ENCODE results near the gene TENM3. TPM values are rescaled to one million over a fixed set of nuclear protein-coding genes. Genes with fewer than 3 reads are reported as not detected.
"Not testable (repeated sequence)": the region's sequence is repeated elsewhere in the genome, so short reads cannot be mapped to it uniquely, and the experiment has no call there.

TENM3 gene
- total and polyA plus RNA-seq, 5 donors from 2014 or later: not detected

DNA sequence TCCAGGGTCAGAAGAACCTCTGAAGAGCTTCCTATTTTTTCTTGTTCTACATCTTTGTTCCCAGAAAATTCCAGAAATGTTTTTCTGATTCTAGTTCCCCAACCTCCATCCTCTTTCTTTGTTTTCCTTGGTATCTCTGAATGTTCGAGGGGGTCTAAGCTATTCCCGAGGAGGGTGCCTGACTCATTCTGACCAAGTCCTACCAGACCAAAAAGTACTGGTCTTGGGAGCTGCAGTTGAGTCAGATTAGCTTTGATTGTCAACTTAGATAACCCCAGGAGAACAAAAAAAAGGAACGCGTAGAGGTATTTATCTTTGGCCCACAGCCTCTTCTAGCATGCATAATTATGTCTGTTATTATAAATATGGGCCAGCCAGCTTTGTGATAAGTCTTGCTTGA, 12.1 kb upstream of the TENM3 start:
- Mint-ChIP-seq H3K36me3 (no peaks in the 10 kb centered on the region), H3K4me1 (no peaks in the 10 kb centered on the region), H3K4me3 (no peak overlapping the region), H3K27me3 (no peaks in the 10 kb centered on the region), H3K27ac (no peak overlapping the region), H3K9me3 (peaks cover 0 to 2% (median 0%) of the 10 kb centered on the region in 7 donors)
- DNase-seq: no peak
- Histone ChIP-seq H3K4me1 (ENCODE audit: control insufficient read depth, insufficient read depth, low read length, poor library complexity, severe bottlenecking) (no peaks in the 10 kb centered on the region), H3K27ac (ENCODE audit: insufficient read depth, low read length, poor library complexity, severe bottlenecking) (no peak overlapping the region), H3K27me3 (ENCODE audit: control insufficient read depth, insufficient read depth, low read length) (no peaks in the 10 kb centered on the region), H3K4me3 (ENCODE audit: low read depth, low read length) (no peak overlapping the region), H3K36me3 (ENCODE audit: control insufficient read depth, insufficient read depth, low read length) (no peaks in the 10 kb centered on the region), H3K9me3 (ENCODE audit: control insufficient read depth in 2 of 2, low read length in 2 of 2) (no peaks in the 10 kb centered on the region)
- ATAC-seq (ENCODE audit: low read depth in 2 of 2): no peak

GRCh38 chr4:182231496-182231895, 11.7 kb upstream of the TENM3 start:
- no peak overlapping the region for H3K4me3 ChIP-seq (ENCODE audit: low read depth, low read length)
- H3K36me3 ChIP-seq (ENCODE audit: control insufficient read depth, insufficient read depth, low read length): no peaks in the 10 kb centered on the region
- Mint-ChIP-seq H3K9me3 (peaks cover 0 to 2% (median 1%) of the 10 kb centered on the region in 7 donors), H3K27me3 (no peaks in the 10 kb centered on the region), H3K4me3 (no peak overlapping the region), H3K36me3 (no peaks in the 10 kb centered on the region), H3K4me1 (no peaks in the 10 kb centered on the region), H3K27ac (no peak overlapping the region)
- H3K27ac ChIP-seq (ENCODE audit: insufficient read depth, low read length, poor library complexity, severe bottlenecking): no peak overlapping the region
- no peaks in the 10 kb centered on the region for H3K27me3 ChIP-seq (ENCODE audit: control insufficient read depth, insufficient read depth, low read length)
- ATAC-seq (ENCODE audit: low read depth in 2 of 2) (no peak), DNase-seq (no peak)
- H3K4me1 ChIP-seq (ENCODE audit: control insufficient read depth, insufficient read depth, low read length, poor library complexity, severe bottlenecking): no peaks in the 10 kb centered on the region
- H3K9me3 ChIP-seq (ENCODE audit: control insufficient read depth in 2 of 2, low read length in 2 of 2): no peaks in the 10 kb centered on the region

GRCh38 chr4:182233310-182234090, 9.7 kb upstream of the TENM3 start:
- H3K4me3 ChIP-seq (ENCODE audit: low read depth, low read length): no peak overlapping the region
- no peaks in the 10 kb centered on the region for H3K36me3 ChIP-seq (ENCODE audit: control insufficient read depth, insufficient read depth, low read length)
- no peak overlapping the region for H3K27ac ChIP-seq (ENCODE audit: insufficient read depth, low read length, poor library complexity, severe bottlenecking)
- no peak overlapping the region for H3K4me3 Mint-ChIP-seq
- H3K4me1 Mint-ChIP-seq: no peaks in the 10 kb centered on the region
- H3K36me3 Mint-ChIP-seq: no peaks in the 10 kb centered on the region
- H3K27me3 ChIP-seq (ENCODE audit: control insufficient read depth, insufficient read depth, low read length): no peaks in the 10 kb centered on the region
- DNase-seq (no peak), ATAC-seq (ENCODE audit: low read depth in 2 of 2) (no peak)
- peaks cover 0 to 4% (median 1%) of the 10 kb centered on the region in 7 donors for H3K9me3 Mint-ChIP-seq
- no peaks in the 10 kb centered on the region for H3K4me1 ChIP-seq (ENCODE audit: control insufficient read depth, insufficient read depth, low read length, poor library complexity, severe bottlenecking)
- no peaks in the 10 kb centered on the region for H3K9me3 ChIP-seq (ENCODE audit: control insufficient read depth in 2 of 2, low read length in 2 of 2)
- no peak overlapping the region for H3K27ac Mint-ChIP-seq
- H3K27me3 Mint-ChIP-seq: no peaks in the 10 kb centered on the region

DNA sequence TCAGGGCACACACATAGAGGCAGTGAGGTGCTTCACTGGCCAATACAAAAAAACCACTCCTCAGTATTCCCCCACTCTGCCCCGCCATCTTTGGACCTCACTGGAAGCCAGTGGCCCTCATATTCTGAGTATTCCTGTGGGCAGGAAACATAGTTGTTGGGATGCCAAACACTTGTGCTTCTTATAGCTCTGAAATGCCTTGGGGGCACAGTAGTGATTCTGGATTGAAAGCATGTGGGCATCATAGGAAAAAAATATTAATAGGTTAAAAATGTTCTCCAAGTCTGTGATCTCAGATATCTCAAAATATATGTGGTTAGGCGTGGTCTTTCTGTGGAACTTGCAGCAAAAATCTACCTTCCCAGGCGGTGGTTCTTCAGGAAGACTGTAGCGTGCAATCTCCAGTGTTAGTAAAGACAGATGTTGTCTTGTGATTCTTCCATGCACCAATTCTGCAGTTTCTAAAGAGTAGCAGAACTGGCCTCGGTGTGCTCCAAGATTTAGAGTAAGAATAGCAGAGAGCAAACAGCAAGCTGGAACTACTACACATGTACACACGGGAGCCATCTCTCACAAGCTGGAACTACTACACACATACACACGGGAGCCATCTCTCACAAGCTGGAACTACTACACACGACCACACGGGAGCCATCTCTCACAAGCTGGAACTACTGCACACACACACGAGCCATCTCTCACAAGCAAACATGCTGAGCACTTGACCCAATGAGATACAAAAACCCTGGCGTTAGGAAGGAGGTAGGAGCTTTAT, 8.0 kb upstream of the TENM3 start:
- H3K36me3 Mint-ChIP-seq: no peaks in the 10 kb centered on the region
- no peaks in the 10 kb centered on the region for H3K27me3 Mint-ChIP-seq
- no peak overlapping the region for H3K27ac Mint-ChIP-seq
- Histone ChIP-seq H3K27ac (ENCODE audit: insufficient read depth, low read length, poor library complexity, severe bottlenecking) (no peak overlapping the region), H3K9me3 (ENCODE audit: control insufficient read depth in 2 of 2, low read length in 2 of 2) (no peaks in the 10 kb centered on the region), H3K36me3 (ENCODE audit: control insufficient read depth, insufficient read depth, low read length) (no peaks in the 10 kb centered on the region), H3K4me1 (ENCODE audit: control insufficient read depth, insufficient read depth, low read length, poor library complexity, severe bottlenecking) (no peaks in the 10 kb centered on the region), H3K27me3 (ENCODE audit: control insufficient read depth, insufficient read depth, low read length) (no peaks in the 10 kb centered on the region), H3K4me3 (ENCODE audit: low read depth, low read length) (no peak overlapping the region)
- no peak overlapping the region for H3K4me3 Mint-ChIP-seq
- no peaks in the 10 kb centered on the region for H3K4me1 Mint-ChIP-seq
- DNase-seq (no peak), ATAC-seq (ENCODE audit: low read depth in 2 of 2) (no peak)
- H3K9me3 Mint-ChIP-seq: peaks cover 0 to 6% (median 2%) of the 10 kb centered on the region in 7 donors

- no peak overlapping the region for H3K4me3 Mint-ChIP-seq
- DNase-seq (no peak), ATAC-seq (ENCODE audit: low read depth in 2 of 2) (no peak)
- H3K27me3 Mint-ChIP-seq: no peaks in the 10 kb centered on the region
- H3K27ac ChIP-seq (ENCODE audit: insufficient read depth, low read length, poor library complexity, severe bottlenecking): no peak overlapping the region
- H3K4me1 Mint-ChIP-seq: no peaks in the 10 kb centered on the region
- H3K27me3 ChIP-seq (ENCODE audit: control insufficient read depth, insufficient read depth, low read length): no peaks in the 10 kb centered on the region
- H3K9me3 ChIP-seq (ENCODE audit: control insufficient read depth in 2 of 2, low read length in 2 of 2): no peaks in the 10 kb centered on the region
- H3K27ac Mint-ChIP-seq: no peak overlapping the region
- H3K9me3 Mint-ChIP-seq: peaks cover 0 to 6% (median 2%) of the 10 kb centered on the region in 7 donors
- H3K4me3 ChIP-seq (ENCODE audit: low read depth, low read length): no peak overlapping the region
- H3K4me1 ChIP-seq (ENCODE audit: control insufficient read depth, insufficient read depth, low read length, poor library complexity, severe bottlenecking): no peaks in the 10 kb centered on the region
- no peaks in the 10 kb centered on the region for H3K36me3 ChIP-seq (ENCODE audit: control insufficient read depth, insufficient read depth, low read length)
- no peaks in the 10 kb centered on the region for H3K36me3 Mint-ChIP-seq
These were observed 7.0 kb upstream of the TENM3 start for GRCh38 chr4:182236186-182236585.

GRCh38 chr4:182237010-182237409, 6.2 kb upstream of the TENM3 start:
- not testable (repeated sequence) for H3K27ac ChIP-seq (ENCODE audit: insufficient read depth, low read length, poor library complexity, severe bottlenecking); H3K4me3 ChIP-seq (ENCODE audit: low read depth, low read length); ATAC-seq (ENCODE audit: low read depth in 2 of 2); H3K9me3 ChIP-seq (ENCODE audit: control insufficient read depth in 2 of 2, low read length in 2 of 2); H3K27ac Mint-ChIP-seq; H3K4me1 Mint-ChIP-seq; H3K36me3 Mint-ChIP-seq; H3K27me3 ChIP-seq (ENCODE audit: control insufficient read depth, insufficient read depth, low read length); DNase-seq; H3K4me3 Mint-ChIP-seq; H3K36me3 ChIP-seq (ENCODE audit: control insufficient read depth, insufficient read depth, low read length); H3K27me3 Mint-ChIP-seq; H3K4me1 ChIP-seq (ENCODE audit: control insufficient read depth, insufficient read depth, low read length, poor library complexity, severe bottlenecking); H3K9me3 Mint-ChIP-seq

- DNase-seq (no peak), ATAC-seq (ENCODE audit: low read depth in 2 of 2) (no peak)
- Histone ChIP-seq H3K4me3 (ENCODE audit: low read depth, low read length) (no peak overlapping the region), H3K4me1 (ENCODE audit: control insufficient read depth, insufficient read depth, low read length, poor library complexity, severe bottlenecking) (no peaks in the 10 kb centered on the region), H3K27me3 (ENCODE audit: control insufficient read depth, insufficient read depth, low read length) (no peaks in the 10 kb centered on the region), H3K36me3 (ENCODE audit: control insufficient read depth, insufficient read depth, low read length) (no peaks in the 10 kb centered on the region), H3K9me3 (ENCODE audit: control insufficient read depth in 2 of 2, low read length in 2 of 2) (no peaks in the 10 kb centered on the region), H3K27ac (ENCODE audit: insufficient read depth, low read length, poor library complexity, severe bottlenecking) (no peak overlapping the region)
- Mint-ChIP-seq H3K9me3 (peaks cover 0 to 10% (median 6%) of the 10 kb centered on the region in 7 donors), H3K4me3 (no peak overlapping the region), H3K27me3 (no peaks in the 10 kb centered on the region), H3K4me1 (no peaks in the 10 kb centered on the region), H3K36me3 (no peaks in the 10 kb centered on the region), H3K27ac (no peak overlapping the region)
These were observed 4.8 kb upstream of the TENM3 start for GRCh38 chr4:182238355-182238931.
